ENCODE measurements around the gene PCSK7.

PCSK7 gene

GRCh38 chr11:117202386-117203068 lies 29.3 kb downstream of the PCSK7 start:
- no peaks in the 10 kb centered on the region for H3K9me3 ChIP-seq (ENCODE audit: control insufficient read depth, insufficient read depth, low read depth, low read length)
- H3K36me3 ChIP-seq (ENCODE audit: control insufficient read depth in 2 of 2, insufficient read depth in 1 of 2, low read length in 2 of 2) = peaks cover 0 to 20% of the 10 kb centered on the region in 2 experiments; a peak in 1 of 3 replicates
- TF ChIP-seq ZNF266 (tag by site-specific recombination; IDR thresholded peaks at IDR 0.05; ENCODE audit: low read depth) (no peak), ZNF639 (tag by site-specific recombination; IDR thresholded peaks at IDR 0.05) (no peak), ZNF768 (tag by site-specific recombination; IDR thresholded peaks at IDR 0.05) (no peak), EGR2 (tag by site-specific recombination; IDR thresholded peaks at IDR 0.05; ENCODE audit: low read depth) (no peak), ZFP41 (tag by site-specific recombination; IDR thresholded peaks at IDR 0.05; ENCODE audit: borderline replicate concordance) (no peak), ZNF366 (tag by site-specific recombination; conservative IDR thresholded peaks at IDR 0.05) (no peak)
- TF ChIP-seq, protein P1, sequence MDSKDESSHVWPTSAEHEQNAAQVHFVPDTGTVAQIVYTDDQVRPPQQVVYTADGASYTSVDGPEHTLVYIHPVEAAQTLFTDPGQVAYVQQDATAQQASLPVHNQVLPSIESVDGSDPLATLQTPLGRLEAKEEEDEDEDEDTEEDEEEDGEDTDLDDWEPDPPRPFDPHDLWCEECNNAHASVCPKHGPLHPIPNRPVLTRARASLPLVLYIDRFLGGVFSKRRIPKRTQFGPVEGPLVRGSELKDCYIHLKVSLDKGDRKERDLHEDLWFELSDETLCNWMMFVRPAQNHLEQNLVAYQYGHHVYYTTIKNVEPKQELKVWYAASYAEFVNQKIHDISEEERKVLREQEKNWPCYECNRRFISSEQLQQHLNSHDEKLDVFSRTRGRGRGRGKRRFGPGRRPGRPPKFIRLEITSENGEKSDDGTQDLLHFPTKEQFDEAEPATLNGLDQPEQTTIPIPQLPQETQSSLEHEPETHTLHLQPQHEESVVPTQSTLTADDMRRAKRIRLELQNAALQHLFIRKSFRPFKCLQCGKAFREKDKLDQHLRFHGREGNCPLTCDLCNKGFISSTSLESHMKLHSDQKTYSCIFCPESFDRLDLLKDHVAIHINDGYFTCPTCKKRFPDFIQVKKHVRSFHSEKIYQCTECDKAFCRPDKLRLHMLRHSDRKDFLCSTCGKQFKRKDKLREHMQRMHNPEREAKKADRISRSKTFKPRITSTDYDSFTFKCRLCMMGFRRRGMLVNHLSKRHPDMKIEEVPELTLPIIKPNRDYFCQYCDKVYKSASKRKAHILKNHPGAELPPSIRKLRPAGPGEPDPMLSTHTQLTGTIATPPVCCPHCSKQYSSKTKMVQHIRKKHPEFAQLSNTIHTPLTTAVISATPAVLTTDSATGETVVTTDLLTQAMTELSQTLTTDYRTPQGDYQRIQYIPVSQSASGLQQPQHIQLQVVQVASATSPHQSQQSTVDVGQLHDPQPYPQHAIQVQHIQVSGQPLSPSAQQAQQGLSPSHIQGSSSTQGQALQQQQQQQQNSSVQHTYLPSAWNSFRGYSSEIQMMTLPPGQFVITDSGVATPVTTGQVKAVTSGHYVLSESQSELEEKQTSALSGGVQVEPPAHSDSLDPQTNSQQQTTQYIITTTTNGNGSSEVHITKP (tag by site-specific recombination; IDR thresholded peaks at IDR 0.05) = no peak
- H3K27ac ChIP-seq (ENCODE audit: extremely low read depth, low read depth, low read length) = no peak overlapping the region
- CTCF ChIA-PET = interaction anchor here (0.9 to 2.0 kb wide), 5 partner anchors 8 to 29 kb away, joined by 3 to 4 read pairs (median 4); partner anchors contain the start of gene PCSK7
- no peaks in the 10 kb centered on the region for H3K4me1 ChIP-seq (ENCODE audit: control insufficient read depth, insufficient read depth, low read length)
- no peak overlapping the region for H3K4me3 ChIP-seq (ENCODE audit: low read depth, low read length)
- POLR2A ChIA-PET = interaction anchor here (1.1 to 1.5 kb wide), 3 partner anchors 18 to 24 kb away, joined by 3 read pairs; no protein-coding TSS in a partner anchor

DNA sequence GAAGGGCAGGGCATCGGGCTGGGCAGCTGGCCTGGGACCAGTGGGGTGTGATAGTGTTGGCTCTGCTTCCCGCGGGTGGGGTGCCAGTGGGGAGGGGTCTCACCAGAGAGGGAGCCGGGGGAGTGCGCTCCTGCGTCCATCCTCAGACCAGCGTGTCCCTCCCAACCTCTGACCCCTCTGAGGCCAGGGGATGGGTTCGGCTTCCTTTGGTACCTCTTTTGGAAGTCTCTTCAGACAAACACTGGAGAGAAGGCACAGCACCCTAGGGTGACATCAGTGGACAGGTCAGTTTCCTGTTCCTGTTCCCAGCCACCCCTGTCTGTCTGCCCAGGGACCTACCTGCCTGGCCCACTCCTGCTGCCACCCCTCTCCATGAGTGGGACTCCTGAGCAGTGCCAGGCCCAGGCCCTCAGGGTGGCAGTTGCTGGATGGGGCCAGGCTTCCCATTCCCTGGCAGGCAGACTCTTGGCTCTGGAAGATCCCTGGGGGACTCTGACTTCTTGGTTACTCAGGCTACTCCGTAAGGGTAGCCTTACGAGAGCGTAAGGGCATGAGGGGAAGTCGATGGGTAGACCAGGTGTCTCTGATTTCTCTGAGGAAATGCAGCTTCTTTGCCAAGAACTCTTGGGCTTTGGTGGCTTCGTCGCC lies 30.1 kb downstream of the PCSK7 start:
- ChIA-PET CTCF (interaction anchor here (0.8 to 2.0 kb wide), 6 partner anchors 8 to 30 kb away, joined by 3 to 4 read pairs (median 4); partner anchors contain the start of gene PCSK7), POLR2A (interaction anchor here (1.1 to 1.3 kb wide), 2 partner anchors 18 to 25 kb away, joined by 3 read pairs; no protein-coding TSS in a partner anchor)
- Histone ChIP-seq H3K27ac (ENCODE audit: extremely low read depth, low read depth, low read length) (no peak overlapping the region), H3K36me3 (ENCODE audit: control insufficient read depth in 2 of 2, insufficient read depth in 1 of 2, low read length in 2 of 2) (peaks cover 0 to 23% of the 10 kb centered on the region in 2 experiments; a peak in 1 of 3 replicates), H3K4me1 (ENCODE audit: control insufficient read depth, insufficient read depth, low read length) (no peaks in the 10 kb centered on the region), H3K9me3 (ENCODE audit: control insufficient read depth, insufficient read depth, low read depth, low read length) (no peaks in the 10 kb centered on the region), H3K4me3 (ENCODE audit: low read depth, low read length) (no peak overlapping the region)
- TF ChIP-seq ZNF274 (IDR thresholded peaks at IDR 0.05; ENCODE audit: low read length) = no peak
- TF ChIP-seq ZNF274 (tag by site-specific recombination; IDR thresholded peaks at IDR 0.05; ENCODE audit: borderline replicate concordance) = no peak
- no peak for TF ChIP-seq ZNF501 (tag by site-specific recombination; IDR thresholded peaks at IDR 0.05)
- no peak for TF ChIP-seq ZNF341 (tag by site-specific recombination; IDR thresholded peaks at IDR 0.05; ENCODE audit: low read depth)
- no peak for TF ChIP-seq ZNF10 (tag by site-specific recombination; IDR thresholded peaks at IDR 0.05)

- no peaks in the 10 kb centered on the region for H3K4me1 ChIP-seq (ENCODE audit: control insufficient read depth, insufficient read depth, low read length)
- H3K9me3 ChIP-seq (ENCODE audit: control insufficient read depth, insufficient read depth, low read depth, low read length) = no peaks in the 10 kb centered on the region
- POLR2A ChIA-PET = interaction anchor here (1.1 kb wide), 1 partner anchor 23 kb away, joined by 3 read pairs; the partner anchor contains the start of gene SIDT2
- CTCF ChIA-PET = interaction anchor here (0.8 to 1.3 kb wide), 2 partner anchors 19 to 26 kb away, joined by 3 to 4 read pairs; no protein-coding TSS in a partner anchor
- no peak overlapping the region for H3K27ac ChIP-seq (ENCODE audit: extremely low read depth, low read depth, low read length)
- H3K4me3 ChIP-seq (ENCODE audit: low read depth, low read length) = no peak overlapping the region
- peaks cover 0 to 24% of the 10 kb centered on the region in 2 experiments; a peak in 1 of 3 replicates for H3K36me3 ChIP-seq (ENCODE audit: control insufficient read depth in 2 of 2, insufficient read depth in 1 of 2, low read length in 2 of 2)
- TF ChIP-seq MYNN (tag by site-specific recombination; IDR thresholded peaks at IDR 0.05; ENCODE audit: borderline replicate concordance) (no peak), ZNF174 (tag by site-specific recombination; IDR thresholded peaks at IDR 0.05) (no peak), SCRT1 (tag by site-specific recombination; IDR thresholded peaks at IDR 0.05; ENCODE audit: borderline replicate concordance) (no peak), ZNF747 (tag by site-specific recombination; IDR thresholded peaks at IDR 0.05) (no peak), KLF1 (tag by site-specific recombination; IDR thresholded peaks at IDR 0.05) (no peak), WT1 (tag by site-specific recombination; IDR thresholded peaks at IDR 0.05) (no peak)
- TF ChIP-seq, protein P2, sequence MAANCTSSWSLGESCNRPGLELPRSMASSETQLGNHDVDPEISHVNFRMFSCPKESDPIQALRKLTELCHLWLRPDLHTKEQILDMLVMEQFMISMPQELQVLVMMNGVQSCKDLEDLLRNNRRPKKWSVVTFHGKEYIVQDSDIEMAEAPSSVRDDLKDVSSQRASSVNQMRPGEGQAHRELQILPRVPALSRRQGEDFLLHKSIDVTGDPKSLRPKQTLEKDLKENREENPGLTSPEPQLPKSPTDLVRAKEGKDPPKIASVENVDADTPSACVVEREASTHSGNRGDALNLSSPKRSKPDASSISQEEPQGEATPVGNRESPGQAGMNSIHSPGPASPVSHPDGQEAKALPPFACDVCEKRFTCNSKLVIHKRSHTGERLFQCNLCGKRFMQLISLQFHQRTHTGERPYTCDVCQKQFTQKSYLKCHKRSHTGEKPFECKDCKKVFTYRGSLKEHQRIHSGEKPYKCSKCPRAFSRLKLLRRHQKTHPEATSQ (tag by site-specific recombination; IDR thresholded peaks at IDR 0.05) = no peak
- TF ChIP-seq, protein P3, sequence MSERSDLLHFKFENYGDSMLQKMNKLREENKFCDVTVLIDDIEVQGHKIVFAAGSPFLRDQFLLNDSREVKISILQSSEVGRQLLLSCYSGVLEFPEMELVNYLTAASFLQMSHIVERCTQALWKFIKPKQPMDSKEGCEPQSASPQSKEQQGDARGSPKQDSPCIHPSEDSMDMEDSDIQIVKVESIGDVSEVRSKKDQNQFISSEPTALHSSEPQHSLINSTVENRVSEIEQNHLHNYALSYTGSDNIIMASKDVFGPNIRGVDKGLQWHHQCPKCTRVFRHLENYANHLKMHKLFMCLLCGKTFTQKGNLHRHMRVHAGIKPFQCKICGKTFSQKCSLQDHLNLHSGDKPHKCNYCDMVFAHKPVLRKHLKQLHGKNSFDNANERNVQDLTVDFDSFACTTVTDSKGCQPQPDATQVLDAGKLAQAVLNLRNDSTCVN (tag by site-specific recombination; optimal IDR thresholded peaks at IDR 0.05) = no peak
These were observed 30.8 kb downstream of the PCSK7 start for GRCh38 chr11:117200813-117201657.

Measured in HEK293 (cell line).